GM10248 (cell line): Measurements from ENCODE around the gene CAPN1.
"Not testable (repeated sequence)": the region's sequence is repeated elsewhere in the genome, so short reads cannot be mapped to it uniquely, and the experiment has no call there.

Experiments
- CTCF ChIA-PET: fragments of 300-600 bp; sonication (Branson Sonifier 250); formaldehyde crosslinking; extraction: SDS; loops from one replicate; lab custom pipeline; 2021; ENCODE audit warnings: antibody characterized with exemption; lab: Yijun Ruan, JAX
- POLR2A ChIA-PET: fragments of 350-650 bp; sonication (Branson Sonifier 250); formaldehyde crosslinking; extraction: SDS; loops from one replicate; lab custom pipeline; 2020; ENCODE audit warnings: antibody characterized with exemption; lab: Yijun Ruan, JAX
- DNase-seq: peaks from one replicate; pipeline ENCODE4 v3.0.0; 2012; ENCODE audit errors: extremely low spot score
- CTCF ChIP-seq: IDR thresholded peaks from 2 replicates; pipeline ENCODE4 v1.5.1; 2012; ENCODE audit warnings: mild to moderate bottlenecking, low read depth; ENCODE audit errors: extremely low read depth, missing control alignments, control extremely low read depth

The CAPN1 gene

GRCh38 chr11:65243797-65244196 lies 62.1 kb downstream of the CAPN1 start:
- ChIA-PET CTCF (interaction anchor here (1.0 to 2.8 kb wide), 6 partner anchors 11 to 230 kb away, joined by 3 to 7 read pairs (median 4); partner anchors contain the start of genes ARL2 and CDC42EP2), POLR2A (no interaction called here)
- no peak for DNase-seq
- TF ChIP-seq CTCF: no peak

- DNase-seq: not testable (repeated sequence)
- ChIA-PET CTCF (interaction anchor here (0.9 to 2.8 kb wide), 6 partner anchors 9 to 132 kb away, joined by 3 to 7 read pairs (median 4); no protein-coding TSS in a partner anchor), POLR2A (interaction anchor here (0.5 kb wide), 1 partner anchor 18 kb away, joined by 7 read pairs; no protein-coding TSS in a partner anchor)
Measured at GRCh38 chr11:65245046-65245445, 63.3 kb downstream of the CAPN1 start.

GRCh38 chr11:65246506-65246905 lies 64.8 kb downstream of the CAPN1 start:
- no peak for DNase-seq
- CTCF ChIA-PET: interaction anchor here (1.9 to 2.7 kb wide), 3 partner anchors 21 to 83 kb away, joined by 4 to 19 read pairs (median 10); no protein-coding TSS in a partner anchor
- POLR2A ChIA-PET: no interaction called here
- TF ChIP-seq CTCF: no peak

- CTCF ChIA-PET: interaction anchor here (0.8 to 2.7 kb wide), 6 partner anchors 14 to 81 kb away, joined by 3 to 19 read pairs (median 4); partner anchors contain the start of gene POLA2
- DNase-seq, POLR2A ChIA-PET: not testable (repeated sequence)
Measured at GRCh38 chr11:65248184-65248710, 66.5 kb downstream of the CAPN1 start.

GRCh38 chr11:65251476-65251875 lies 69.7 kb downstream of the CAPN1 start:
- TF ChIP-seq CTCF: no peak
- no peak for DNase-seq
- ChIA-PET CTCF (interaction anchor here (1.0 to 3.7 kb wide), 11 partner anchors 11 to 77 kb away, joined by 3 to 37 read pairs (median 7); partner anchors contain the start of genes CDC42EP2 and POLA2), POLR2A (interaction anchor here (0.5 kb wide), 1 partner anchor 72 kb away, joined by 3 read pairs; no protein-coding TSS in a partner anchor)

GRCh38 chr11:65254724-65255123 lies 73.0 kb downstream of the CAPN1 start:
- DNase-seq: no peak
- CTCF ChIA-PET: interaction anchor here (0.8 to 2.7 kb wide), 7 partner anchors 10 to 89 kb away, joined by 3 to 13 read pairs (median 3); partner anchors contain the start of gene SPDYC
- POLR2A ChIA-PET: no interaction called here
- no peak for TF ChIP-seq CTCF

- ChIA-PET POLR2A (no interaction called here), CTCF (interaction anchor here (1.2 to 1.7 kb wide), 3 partner anchors 9 to 56 kb away, joined by 3 to 4 read pairs (median 4); no protein-coding TSS in a partner anchor)
- no peak for TF ChIP-seq CTCF
- no peak for DNase-seq
Measured at GRCh38 chr11:65258988-65259387, 77.3 kb downstream of the CAPN1 start.

- POLR2A ChIA-PET: no interaction called here
Measured at GRCh38 chr11:65260302-65260701, 78.6 kb downstream of the CAPN1 start.

More at GRCh38 chr11:65260302-65260701, 78.6 kb downstream of the CAPN1 start:
- DNase-seq: no peak
- CTCF ChIA-PET: no interaction called here
- TF ChIP-seq CTCF: no peak
